Smooth muscle cell of the pulmonary artery (primary cell): Measurements from ENCODE around the gene OGFRL1. TPM values are rescaled to one million over a fixed set of nuclear protein-coding genes. Genes with fewer than 3 reads are reported as not detected.

ENCODE experiments used
- total RNA-seq: library from RNA; depleted of rRNA; stranded (reverse); fragments of >200 nt; gene quantifications from 2 replicates; pipeline ENCODE4 v1.2.3, GENCODE V29; 2014

The OGFRL1 gene
- total RNA-seq = 11.8 and 15.8 TPM in 2 replicates

GRCh38 chr6:71288228-71289038, at the start of gene OGFRL1:
OGFRL1 (plus strand) TSS chr6:71288811; CDS start chr6:71288937, 126 bp downstream.

